ENCODE measurements around the gene ANKRD33.

- TF ChIP-seq, protein P1, sequence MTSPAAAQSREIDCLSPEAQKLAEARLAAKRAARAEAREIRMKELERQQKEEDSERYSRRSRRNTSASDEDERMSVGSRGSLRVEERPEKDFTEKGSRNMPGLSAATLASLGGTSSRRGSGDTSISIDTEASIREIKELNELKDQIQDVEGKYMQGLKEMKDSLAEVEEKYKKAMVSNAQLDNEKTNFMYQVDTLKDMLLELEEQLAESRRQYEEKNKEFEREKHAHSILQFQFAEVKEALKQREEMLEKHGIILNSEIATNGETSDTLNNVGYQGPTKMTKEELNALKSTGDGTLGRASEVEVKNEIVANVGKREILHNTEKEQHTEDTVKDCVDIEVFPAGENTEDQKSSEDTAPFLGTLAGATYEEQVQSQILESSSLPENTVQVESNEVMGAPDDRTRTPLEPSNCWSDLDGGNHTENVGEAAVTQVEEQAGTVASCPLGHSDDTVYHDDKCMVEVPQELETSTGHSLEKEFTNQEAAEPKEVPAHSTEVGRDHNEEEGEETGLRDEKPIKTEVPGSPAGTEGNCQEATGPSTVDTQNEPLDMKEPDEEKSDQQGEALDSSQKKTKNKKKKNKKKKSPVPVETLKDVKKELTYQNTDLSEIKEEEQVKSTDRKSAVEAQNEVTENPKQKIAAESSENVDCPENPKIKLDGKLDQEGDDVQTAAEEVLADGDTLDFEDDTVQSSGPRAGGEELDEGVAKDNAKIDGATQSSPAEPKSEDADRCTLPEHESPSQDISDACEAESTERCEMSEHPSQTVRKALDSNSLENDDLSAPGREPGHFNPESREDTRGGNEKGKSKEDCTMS (CRISPR knock-in tag; conservative IDR thresholded peaks at IDR 0.05): no peak
- TF ChIP-seq TAF1 (CRISPR knock-in tag; IDR thresholded peaks at IDR 0.05) (no peak), PATZ1 (CRISPR knock-in tag; IDR thresholded peaks at IDR 0.05) (no peak)
Measured at GRCh38 chr12:51841727-51842126, 46.2 kb upstream of the ANKRD33 start.
